Endothelial cell (in vitro differentiated cells): Measurements from ENCODE around the gene MYO3A. TPM values are rescaled to one million over a fixed set of nuclear protein-coding genes. Genes with fewer than 3 reads are reported as not detected.

ENCODE experiments used
- DNase-seq: peaks from one replicate; pipeline ENCODE4 v3.0.0; 2021; ENCODE audit warnings: low spot score
- H3K27ac Mint-ChIP-seq: one replicate; pipeline ENCODE4 v1.8.0; 2021; ENCODE audit warnings: mixed read lengths, inconsistent platforms; ENCODE audit not compliant: unreplicated experiment
- H3K27me3 Mint-ChIP-seq: one replicate; pipeline ENCODE4 v1.8.0; 2021; ENCODE audit warnings: mild to moderate bottlenecking, moderate library complexity, mixed read lengths, inconsistent platforms; ENCODE audit not compliant: unreplicated experiment
- H3K36me3 Mint-ChIP-seq: one replicate; pipeline ENCODE4 v1.8.0; 2021; ENCODE audit warnings: mild to moderate bottlenecking, low read depth, mixed read lengths, inconsistent platforms; ENCODE audit not compliant: unreplicated experiment
- H3K4me1 Mint-ChIP-seq: one replicate; pipeline ENCODE4 v1.8.0; 2021; ENCODE audit warnings: mild to moderate bottlenecking, mixed read lengths, inconsistent platforms; ENCODE audit not compliant: unreplicated experiment
- H3K4me3 Mint-ChIP-seq: one replicate; pipeline ENCODE4 v1.8.0; 2021; ENCODE audit warnings: mild to moderate bottlenecking, mixed read lengths, inconsistent platforms; ENCODE audit not compliant: unreplicated experiment
- H3K9me3 Mint-ChIP-seq: one replicate; pipeline ENCODE4 v1.8.0; 2021; ENCODE audit warnings: mixed read lengths, inconsistent platforms; ENCODE audit not compliant: unreplicated experiment
- CTCF ChIP-seq: fragments of 200-600 bp; sonication (generic); IDR thresholded peaks from one replicate; pipeline ENCODE4 v1.5.0; 2021; ENCODE audit warnings: antibody characterized with exemption; ENCODE audit not compliant: unreplicated experiment
- long read RNA-seq: library from polyadenylated mRNA; unstranded; transcript quantifications from one replicate; pipeline ENCODE4 v2.0.0, GENCODE V29; 2020; ENCODE audit not compliant: unreplicated experiment
- total RNA-seq: library from RNA; stranded (reverse); fragmentation: NEBNext Ultra II Directional; extraction: Animal tissue kit (Norgen Biotek cat#: 25700); gene quantifications from one replicate; pipeline ENCODE4 v1.2.1, GENCODE V29; 2021; ENCODE audit not compliant: unreplicated experiment

Gene MYO3A, protein sequence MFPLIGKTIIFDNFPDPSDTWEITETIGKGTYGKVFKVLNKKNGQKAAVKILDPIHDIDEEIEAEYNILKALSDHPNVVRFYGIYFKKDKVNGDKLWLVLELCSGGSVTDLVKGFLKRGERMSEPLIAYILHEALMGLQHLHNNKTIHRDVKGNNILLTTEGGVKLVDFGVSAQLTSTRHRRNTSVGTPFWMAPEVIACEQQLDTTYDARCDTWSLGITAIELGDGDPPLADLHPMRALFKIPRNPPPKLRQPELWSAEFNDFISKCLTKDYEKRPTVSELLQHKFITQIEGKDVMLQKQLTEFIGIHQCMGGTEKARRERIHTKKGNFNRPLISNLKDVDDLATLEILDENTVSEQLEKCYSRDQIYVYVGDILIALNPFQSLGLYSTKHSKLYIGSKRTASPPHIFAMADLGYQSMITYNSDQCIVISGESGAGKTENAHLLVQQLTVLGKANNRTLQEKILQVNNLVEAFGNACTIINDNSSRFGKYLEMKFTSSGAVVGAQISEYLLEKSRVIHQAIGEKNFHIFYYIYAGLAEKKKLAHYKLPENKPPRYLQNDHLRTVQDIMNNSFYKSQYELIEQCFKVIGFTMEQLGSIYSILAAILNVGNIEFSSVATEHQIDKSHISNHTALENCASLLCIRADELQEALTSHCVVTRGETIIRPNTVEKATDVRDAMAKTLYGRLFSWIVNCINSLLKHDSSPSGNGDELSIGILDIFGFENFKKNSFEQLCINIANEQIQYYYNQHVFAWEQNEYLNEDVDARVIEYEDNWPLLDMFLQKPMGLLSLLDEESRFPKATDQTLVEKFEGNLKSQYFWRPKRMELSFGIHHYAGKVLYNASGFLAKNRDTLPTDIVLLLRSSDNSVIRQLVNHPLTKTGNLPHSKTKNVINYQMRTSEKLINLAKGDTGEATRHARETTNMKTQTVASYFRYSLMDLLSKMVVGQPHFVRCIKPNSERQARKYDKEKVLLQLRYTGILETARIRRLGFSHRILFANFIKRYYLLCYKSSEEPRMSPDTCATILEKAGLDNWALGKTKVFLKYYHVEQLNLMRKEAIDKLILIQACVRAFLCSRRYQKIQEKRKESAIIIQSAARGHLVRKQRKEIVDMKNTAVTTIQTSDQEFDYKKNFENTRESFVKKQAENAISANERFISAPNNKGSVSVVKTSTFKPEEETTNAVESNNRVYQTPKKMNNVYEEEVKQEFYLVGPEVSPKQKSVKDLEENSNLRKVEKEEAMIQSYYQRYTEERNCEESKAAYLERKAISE (N-terminal part only)
- 11.4 TPM for total RNA-seq
- long read RNA-seq, partial matches to known transcripts, result 0 of 2 reads
- long read RNA-seq, other reads (novel, unspliced or antisense), result 2 of 2 reads

DNA sequence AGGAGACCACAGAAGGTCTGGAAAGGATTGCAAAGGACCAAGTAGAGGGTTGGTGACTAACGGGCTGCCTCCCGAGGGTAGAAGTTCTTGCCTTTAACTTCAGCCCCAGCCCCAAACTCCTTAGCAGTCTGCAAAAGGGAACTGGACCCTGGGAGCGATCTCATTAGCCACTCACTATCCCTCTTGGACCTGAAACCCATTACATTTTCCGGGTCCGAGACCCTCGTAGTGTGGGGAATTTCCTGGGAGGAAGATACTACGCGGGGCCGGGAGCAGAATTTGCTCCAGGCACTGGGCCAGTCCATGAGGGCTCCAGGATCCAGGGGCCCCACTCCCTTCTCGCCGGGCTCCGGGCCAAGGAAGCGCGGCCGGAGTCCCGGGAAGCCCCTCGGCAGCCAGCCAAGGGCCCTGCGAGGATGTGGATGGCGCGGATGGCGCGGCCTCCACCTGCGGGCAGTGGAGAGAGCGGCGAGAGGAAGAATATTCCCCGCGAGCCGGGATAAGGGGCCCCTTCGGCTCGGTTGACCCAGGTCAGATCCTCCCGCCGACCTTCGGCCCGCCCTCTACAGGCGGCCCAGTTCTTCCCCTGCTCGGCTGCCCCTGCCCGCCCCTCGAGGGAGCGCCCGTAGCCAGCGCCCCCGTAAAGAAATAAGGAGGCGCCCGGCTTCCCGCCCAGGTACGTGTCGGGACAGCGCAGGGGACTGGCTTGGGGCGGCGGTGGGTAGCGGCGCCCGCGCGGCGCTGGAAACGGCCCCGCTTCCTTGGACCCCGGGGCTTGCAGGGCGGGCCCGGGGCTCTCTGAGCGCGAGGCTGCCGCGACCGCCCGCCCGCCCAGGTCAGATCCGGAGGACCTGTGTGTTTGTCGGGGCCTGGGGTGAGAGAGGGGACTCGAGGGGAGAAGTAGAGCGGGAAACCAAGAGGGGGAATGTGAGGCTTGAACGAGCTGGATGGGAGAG, at the start of gene MYO3A:
Gene MYO3A (plus strand): TSS at position 577 of the 956 bp plus-strand sequence. CDS start 17,882 bp downstream, outside the sequence.
- peaks cover 10% of the 10 kb centered on the region for H3K4me1 Mint-ChIP-seq
- H3K27ac Mint-ChIP-seq, result peak within 1 kb of the TSS; percentile 36
- H3K9me3 Mint-ChIP-seq, result no peaks in the 10 kb centered on the region
- no peak for TF ChIP-seq CTCF
- peak; percentile 47 for DNase-seq
- peak within 1 kb of the TSS; percentile 97 for H3K4me3 Mint-ChIP-seq
- peaks cover 3% of the 10 kb centered on the region for H3K27me3 Mint-ChIP-seq
- H3K36me3 Mint-ChIP-seq, result no peaks in the 10 kb centered on the region

DNA sequence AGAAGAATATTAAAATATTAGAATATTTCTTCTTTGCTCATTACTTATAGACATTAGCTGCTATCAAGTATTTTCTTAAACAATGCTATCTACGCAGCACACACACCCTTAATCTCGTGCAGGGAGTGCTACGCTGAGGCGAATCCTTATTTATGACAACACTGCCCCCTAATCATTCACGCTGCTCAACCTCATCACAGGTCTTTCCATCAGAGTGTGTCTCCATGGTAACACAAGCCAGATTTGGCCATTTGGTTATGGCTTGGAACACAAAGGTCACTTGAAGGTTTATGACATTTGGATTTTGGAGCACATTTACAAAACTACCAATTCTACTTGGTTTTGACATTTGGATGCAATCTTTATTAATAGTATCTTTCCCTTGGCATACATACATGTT, 45.4 kb upstream of the MYO3A start:
- DNase-seq, result no peak
- H3K4me1 Mint-ChIP-seq, result no peaks in the 10 kb centered on the region
- H3K9me3 Mint-ChIP-seq, result no peaks in the 10 kb centered on the region
- peaks cover 4% of the 10 kb centered on the region for H3K36me3 Mint-ChIP-seq
- TF ChIP-seq CTCF, result no peak
- H3K4me3 Mint-ChIP-seq, result no peak overlapping the region
- H3K27me3 Mint-ChIP-seq, result peaks cover 1% of the 10 kb centered on the region
- no peak overlapping the region for H3K27ac Mint-ChIP-seq

DNA sequence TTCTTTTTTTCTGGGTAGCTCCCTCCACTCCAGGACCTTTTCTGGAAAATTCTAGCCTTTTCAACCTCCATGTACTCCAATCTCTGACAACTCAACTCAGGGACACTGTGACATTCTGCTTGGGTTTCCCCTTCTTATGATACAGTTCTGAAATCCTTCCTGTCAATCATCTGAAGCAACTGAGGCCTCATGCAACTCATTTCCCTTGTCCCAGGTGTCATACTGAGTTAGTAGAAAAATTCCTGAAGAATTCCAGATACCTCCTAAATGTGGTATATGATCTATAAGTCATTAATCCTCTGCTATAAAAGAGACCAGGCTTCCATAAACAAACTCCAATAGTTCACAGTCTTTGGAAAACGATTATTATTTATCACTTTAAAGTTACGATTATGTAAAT, 43.0 kb upstream of the MYO3A start:
- peaks cover 4% of the 10 kb centered on the region for H3K36me3 Mint-ChIP-seq
- TF ChIP-seq CTCF, result no peak
- DNase-seq, result no peak
- H3K9me3 Mint-ChIP-seq, result no peaks in the 10 kb centered on the region
- peaks cover 1% of the 10 kb centered on the region for H3K27me3 Mint-ChIP-seq
- H3K4me3 Mint-ChIP-seq, result no peak overlapping the region
- no peaks in the 10 kb centered on the region for H3K4me1 Mint-ChIP-seq
- no peak overlapping the region for H3K27ac Mint-ChIP-seq

- Mint-ChIP-seq H3K4me1 (peaks cover 29% of the 10 kb centered on the region), H3K4me3 (no peak overlapping the region), H3K27me3 (peaks cover 4% of the 10 kb centered on the region), H3K27ac (no peak overlapping the region), H3K36me3 (peaks cover 4% of the 10 kb centered on the region), H3K9me3 (no peaks in the 10 kb centered on the region)
- no peak for DNase-seq
- TF ChIP-seq CTCF, result no peak
Measured at GRCh38 chr10:25895856-25896255, 38.2 kb upstream of the MYO3A start.
